Epithelial cell of prostate (primary cell): ENCODE results near the gene MAFB.
"Not testable (repeated sequence)": the region's sequence is repeated elsewhere in the genome, so short reads cannot be mapped to it uniquely, and the experiment has no call there.

Source experiments
- DNase-seq: peaks from one replicate; pipeline ENCODE4 v3.0.0-alpha.2; 2011; ENCODE audit warnings: low read depth, low spot score
- H3K27ac ChIP-seq: fragments of 450-650 bp; 2 replicates; pipeline ENCODE4 v1.5.1; 2017; ENCODE audit warnings: mild to moderate bottlenecking

Gene MAFB

DNA sequence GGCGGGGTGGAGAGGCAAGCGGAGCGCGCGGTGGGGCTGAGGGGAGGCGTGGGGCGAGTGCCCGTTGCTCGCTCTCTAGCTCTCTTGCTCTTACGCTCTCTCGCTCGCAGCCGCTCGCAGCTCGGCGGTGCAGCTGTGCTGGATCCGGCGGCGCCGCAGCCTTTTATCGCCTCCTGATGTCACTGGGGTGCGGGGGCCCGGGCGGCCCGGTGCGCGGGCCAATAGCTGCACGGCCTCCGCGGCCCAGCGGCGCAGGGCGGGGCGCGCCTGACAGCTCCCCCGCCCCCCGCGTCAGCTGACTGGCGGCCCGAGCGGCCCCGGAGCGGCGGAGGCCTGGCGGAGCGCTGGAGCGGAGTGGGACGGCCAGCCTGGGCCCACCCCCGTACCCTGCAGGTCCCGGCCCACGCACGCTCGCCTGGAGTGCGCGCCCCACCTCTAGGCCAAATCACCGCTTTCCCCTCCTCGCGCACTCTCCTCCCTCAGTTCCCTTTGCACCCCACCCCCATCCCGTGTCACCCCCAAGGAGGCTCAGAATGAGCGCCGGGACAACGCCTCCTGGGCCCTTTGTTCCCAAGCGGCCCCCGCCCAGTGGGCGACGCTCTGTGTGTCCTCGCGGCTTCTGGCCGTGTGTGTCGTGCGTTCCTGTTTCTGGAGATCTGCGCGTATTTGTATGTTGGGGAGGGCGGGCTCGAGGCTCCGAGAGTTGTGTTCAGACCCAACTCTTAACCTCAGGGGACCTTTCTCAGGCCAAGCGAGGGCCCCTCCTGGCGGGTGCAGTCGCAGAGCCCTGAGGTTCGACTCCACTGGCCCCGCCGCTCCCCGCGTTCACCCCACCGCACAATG lies at the start of gene MAFB:
Gene MAFB (minus strand): TSS at position 137 of the 843 bp plus-strand sequence. CDS start 386 bp downstream, outside the sequence.
- peak within 1 kb of the TSS; percentile 73 for H3K27ac ChIP-seq
- peak; percentile 60 for DNase-seq

GRCh38 chr20:40736468-40736867 lies 47.4 kb upstream of the MAFB start:
- not testable (repeated sequence) for DNase-seq, H3K27ac ChIP-seq

DNA sequence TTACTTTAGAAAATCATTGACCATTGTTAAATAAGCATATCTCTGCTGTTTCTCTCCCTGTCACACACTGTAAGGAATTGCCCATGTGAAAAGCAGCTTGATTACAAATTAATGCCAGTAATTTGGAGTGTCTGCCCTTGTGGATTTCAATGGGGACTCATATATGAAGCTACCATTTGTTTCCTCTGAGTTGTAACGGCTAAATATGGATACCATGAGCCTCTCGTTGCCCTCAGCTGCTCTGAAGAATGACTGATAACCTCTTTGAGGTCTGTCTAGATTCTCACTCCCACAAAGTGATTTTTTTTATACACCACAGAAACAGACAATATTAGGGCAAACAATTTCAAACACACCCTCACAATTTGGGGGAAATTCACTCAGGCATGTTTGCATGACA lies 40.0 kb upstream of the MAFB start:
- no peak for DNase-seq
- H3K27ac ChIP-seq = no peak overlapping the region

DNA sequence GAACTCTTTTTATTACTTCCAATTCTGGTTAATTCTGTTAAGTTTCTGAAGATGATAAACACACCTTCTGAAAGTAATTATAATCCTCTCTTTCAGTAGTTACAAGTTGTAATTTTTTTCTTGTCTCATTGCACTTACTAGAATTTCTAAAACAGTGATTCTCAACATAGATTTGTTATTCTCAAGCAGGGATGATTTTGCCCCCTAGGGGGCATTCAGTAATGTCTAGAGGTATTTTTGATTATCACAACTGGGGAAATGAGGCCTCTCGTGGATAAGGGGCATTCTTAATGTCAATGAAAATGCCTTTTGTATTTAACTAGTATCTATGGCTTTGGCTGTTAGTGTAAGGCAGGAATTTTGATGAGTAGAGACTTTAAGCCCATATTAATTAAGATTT lies 39.4 kb upstream of the MAFB start:
- DNase-seq = no peak
- no peak overlapping the region for H3K27ac ChIP-seq

GRCh38 chr20:40727960-40728359 lies 38.9 kb upstream of the MAFB start:
- no peak for DNase-seq
- H3K27ac ChIP-seq = no peak overlapping the region

DNA sequence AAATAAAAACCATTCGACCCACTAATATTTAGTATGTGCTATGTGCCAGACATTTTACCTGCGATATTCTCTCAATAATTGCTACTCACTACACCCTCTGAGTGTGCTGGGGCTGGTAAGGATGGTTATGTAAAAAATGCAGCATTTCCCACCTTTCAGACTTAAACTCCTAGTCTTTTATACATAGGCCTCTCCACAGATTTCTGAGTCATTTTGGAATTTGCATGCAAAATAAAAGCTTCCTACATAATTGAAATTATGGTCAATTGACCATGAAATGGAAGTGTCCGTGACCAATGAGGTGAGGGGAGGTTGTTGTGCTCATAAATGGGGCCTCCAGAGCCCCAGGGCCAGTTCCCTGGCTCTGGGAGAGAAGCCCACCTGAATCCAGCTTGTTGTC lies 37.7 kb upstream of the MAFB start:
- no peak for DNase-seq
- no peak overlapping the region for H3K27ac ChIP-seq

- DNase-seq = no peak
- H3K27ac ChIP-seq = no peak overlapping the region
Observed at GRCh38 chr20:40724566-40724965, 35.5 kb upstream of the MAFB start.

- no peak for DNase-seq
Observed at GRCh38 chr20:40720826-40721225, 31.8 kb upstream of the MAFB start.

GRCh38 chr20:40720099-40720498 lies 31.1 kb upstream of the MAFB start:
- no peak overlapping the region for H3K27ac ChIP-seq
- DNase-seq = no peak

More at GRCh38 chr20:40720826-40721225, 31.8 kb upstream of the MAFB start:
- no peak overlapping the region for H3K27ac ChIP-seq

DNA sequence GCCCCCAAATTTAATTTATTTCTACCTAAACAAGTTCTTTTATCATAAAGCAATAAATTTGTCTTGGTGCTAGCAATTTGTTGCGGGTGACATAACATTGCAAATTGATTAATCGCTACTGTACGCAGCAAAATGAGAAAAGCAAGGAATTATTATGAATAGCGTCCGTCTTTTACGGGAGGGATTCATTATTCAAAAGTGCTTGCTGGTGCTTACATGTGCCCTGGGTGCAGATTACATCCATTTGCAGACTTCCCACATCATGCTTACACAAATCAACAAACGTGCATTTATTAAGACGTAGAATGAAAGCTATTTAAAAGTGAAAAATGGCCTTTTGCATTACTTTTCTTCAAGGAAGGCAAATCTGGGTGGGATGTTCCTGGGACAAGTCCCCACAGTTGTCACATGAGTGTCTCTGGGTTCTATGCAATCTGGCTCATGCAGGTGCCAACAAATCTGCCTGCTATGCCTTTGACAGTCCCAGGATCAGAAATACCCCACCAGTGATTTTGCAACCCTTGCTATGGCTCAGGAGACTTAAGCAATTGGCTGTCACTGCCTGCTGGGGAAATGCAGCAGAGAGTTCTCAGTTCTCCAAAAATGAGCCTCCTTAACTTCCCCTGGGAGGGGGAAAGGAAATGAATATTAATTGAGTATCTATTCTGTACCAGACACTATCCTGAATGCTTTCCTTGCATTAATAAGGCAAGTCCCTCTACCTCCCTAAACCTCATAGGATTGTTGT lies 30.1 kb upstream of the MAFB start:
- DNase-seq = no peak
- H3K27ac ChIP-seq = no peak overlapping the region

DNA sequence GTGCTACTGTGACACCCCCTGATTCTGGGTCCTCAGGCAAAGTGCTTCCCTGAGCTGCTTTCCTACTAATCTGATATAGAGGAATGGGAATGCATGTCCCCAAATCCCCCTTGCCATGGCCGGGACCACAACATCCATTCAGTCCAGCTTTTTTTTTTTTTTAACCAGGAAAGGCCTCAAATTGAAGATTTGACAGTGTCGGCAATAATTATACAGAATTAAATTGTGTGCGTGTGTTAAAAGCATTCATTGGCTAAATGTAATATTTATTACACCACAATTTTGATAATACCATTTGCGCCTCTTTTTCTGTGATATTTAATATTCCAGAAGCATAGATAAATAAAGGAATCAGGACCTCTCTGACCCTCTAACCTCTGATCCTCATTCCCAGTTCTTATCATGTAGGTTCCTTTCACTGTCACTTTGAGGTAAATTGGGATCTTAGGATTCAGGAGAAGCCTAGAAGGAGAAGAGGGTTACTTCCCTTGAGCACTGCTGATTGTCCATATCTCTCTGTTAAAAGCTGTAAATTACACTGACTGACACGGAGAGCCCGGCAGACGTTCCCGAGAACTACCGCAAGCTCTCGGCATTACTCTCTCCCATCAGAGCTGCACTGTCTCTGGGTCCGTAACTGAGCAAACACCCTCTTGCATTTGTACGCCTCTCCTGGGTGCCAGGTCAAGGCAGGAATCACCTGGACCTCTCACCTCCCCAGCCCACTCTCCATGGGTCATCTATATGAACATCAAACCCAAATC lies 29.4 kb upstream of the MAFB start:
- no peak for DNase-seq
- H3K27ac ChIP-seq = no peak overlapping the region

DNA sequence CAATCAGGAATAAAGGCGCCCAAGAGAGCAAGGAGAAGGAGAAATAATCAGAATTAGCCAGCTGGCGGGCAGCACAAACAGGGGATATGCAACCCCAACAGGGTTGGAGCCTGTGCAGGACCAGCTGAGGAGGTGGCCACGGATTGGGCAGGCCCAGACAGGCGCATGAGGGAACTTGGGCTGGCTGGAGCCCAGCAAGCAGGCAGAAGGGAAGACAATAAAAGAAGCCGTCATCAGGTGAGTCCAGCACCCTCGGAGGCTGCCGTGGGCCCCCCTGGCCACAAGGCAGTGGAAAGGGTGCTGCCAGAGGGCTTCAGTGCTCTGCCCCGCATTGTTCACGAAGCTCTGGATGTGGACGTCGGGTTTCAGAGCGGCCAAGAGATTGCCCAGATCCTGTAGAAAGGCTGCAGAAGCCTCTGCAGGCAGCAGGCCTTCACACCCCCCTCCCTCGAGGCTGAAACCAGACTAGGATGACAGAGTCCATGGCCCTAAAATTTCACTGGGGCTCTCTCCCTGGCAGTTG lies 28.4 kb upstream of the MAFB start:
- no peak overlapping the region for H3K27ac ChIP-seq
- peak; percentile 16 for DNase-seq

- no peak for DNase-seq
- no peak overlapping the region for H3K27ac ChIP-seq
Observed at GRCh38 chr20:40715491-40715890, 26.5 kb upstream of the MAFB start.

GRCh38 chr20:40714916-40715315 lies 25.9 kb upstream of the MAFB start:
- no peak for DNase-seq
- no peak overlapping the region for H3K27ac ChIP-seq

GRCh38 chr20:40714109-40714508 lies 25.1 kb upstream of the MAFB start:
- no peak overlapping the region for H3K27ac ChIP-seq
- DNase-seq = no peak

GRCh38 chr20:40713508-40713907 lies 24.5 kb upstream of the MAFB start:
- H3K27ac ChIP-seq = no peak overlapping the region
- no peak for DNase-seq

GRCh38 chr20:40711079-40711478 lies 22.0 kb upstream of the MAFB start:
- DNase-seq = no peak
- no peak overlapping the region for H3K27ac ChIP-seq

GRCh38 chr20:40710603-40711002 lies 21.6 kb upstream of the MAFB start:
- no peak overlapping the region for H3K27ac ChIP-seq
- no peak for DNase-seq

DNA sequence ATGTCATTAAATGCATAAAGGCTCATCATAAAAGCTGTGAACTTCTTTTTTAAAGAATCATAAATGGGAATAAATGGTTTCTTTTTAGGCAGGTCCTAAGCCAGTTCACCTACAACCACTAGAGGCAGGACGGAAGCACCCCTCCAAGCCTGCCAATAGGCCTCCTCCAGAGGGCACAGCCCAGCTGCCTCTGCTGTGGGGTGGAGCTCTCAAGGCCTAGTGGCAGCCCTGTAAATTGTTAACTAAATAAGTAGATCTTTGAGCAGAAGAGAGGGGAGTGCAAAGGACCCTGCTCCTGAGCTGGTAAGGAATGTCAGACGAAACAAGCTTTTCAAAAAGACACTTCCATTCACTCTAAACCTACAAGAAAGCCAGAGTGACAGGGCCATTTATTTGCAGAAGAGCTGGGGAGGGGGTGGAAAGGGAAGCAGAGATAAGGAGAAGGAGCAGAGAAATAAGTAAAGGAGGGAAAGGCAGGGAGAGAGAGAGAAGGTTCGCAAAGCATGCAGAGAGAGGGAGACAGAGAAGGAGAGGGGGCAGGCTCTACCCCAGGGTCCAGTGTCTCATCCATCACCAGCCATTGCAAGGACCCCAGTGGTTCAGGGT lies 18.0 kb upstream of the MAFB start:
- no peak for DNase-seq
- no peak overlapping the region for H3K27ac ChIP-seq

GRCh38 chr20:40705413-40705812 lies 16.4 kb upstream of the MAFB start:
- DNase-seq = no peak
- no peak overlapping the region for H3K27ac ChIP-seq
